Astrocyte of the hippocampus (primary cell): ENCODE results near the gene HIVEP3.
A peak's percentile ranks its signal among the peaks of the same experiment; 100 is the strongest.

ENCODE experiments used
- DNase-seq: peaks from one replicate; pipeline ENCODE4 v3.0.0; 2011; ENCODE audit warnings: low read depth, low spot score

The HIVEP3 gene

DNA sequence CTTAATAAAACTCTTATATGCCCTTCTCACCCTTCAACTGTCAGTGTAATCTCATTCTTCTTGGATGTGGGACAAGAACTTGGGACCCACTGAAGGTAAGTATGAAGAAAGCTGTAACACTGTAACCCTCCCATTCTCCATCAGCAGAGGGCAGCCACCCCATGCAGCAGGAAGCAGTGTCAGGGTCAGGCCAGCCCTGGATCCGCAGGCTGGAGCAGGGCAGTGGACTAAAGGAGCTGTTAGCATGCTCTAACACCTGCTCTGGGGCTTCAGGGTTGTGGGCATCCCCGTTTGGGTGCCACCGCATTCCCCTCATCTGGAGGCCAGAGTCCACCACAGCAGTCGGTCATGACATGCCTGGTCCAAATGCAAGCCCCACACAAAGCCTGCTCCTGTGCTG is 156.5 kb downstream of the HIVEP3 start:
- DNase-seq, result no peak

DNA sequence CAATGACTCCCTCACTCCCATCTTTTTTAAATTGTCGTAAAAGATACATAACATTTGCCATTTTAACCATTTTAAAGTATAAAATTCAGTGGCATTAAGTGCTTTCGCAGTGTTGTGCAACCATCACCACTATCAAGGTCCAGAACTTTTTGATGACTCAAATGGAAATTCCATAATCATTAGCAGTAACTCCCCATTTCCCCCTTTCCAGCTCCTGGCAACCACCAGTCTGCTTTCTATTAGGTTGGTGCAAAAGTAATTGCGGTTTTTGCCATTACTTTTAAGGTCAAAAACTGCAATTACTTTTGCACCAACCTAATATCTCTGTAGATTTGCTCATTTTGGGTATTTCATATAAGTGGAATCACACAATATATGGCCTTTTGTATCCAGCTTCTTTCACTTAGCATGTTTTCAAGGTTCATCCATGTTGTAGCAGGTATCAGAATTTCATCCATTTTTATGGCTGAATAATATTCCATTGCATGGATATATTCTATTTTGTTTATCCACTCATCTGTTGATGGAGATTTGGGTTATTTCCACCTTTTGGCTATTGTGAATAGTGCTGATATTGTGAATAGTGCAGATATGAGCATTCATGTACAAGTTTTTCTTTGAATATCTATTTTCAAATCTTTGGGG is 159.7 kb downstream of the HIVEP3 start:
- DNase-seq, result peak; percentile 56

DNA sequence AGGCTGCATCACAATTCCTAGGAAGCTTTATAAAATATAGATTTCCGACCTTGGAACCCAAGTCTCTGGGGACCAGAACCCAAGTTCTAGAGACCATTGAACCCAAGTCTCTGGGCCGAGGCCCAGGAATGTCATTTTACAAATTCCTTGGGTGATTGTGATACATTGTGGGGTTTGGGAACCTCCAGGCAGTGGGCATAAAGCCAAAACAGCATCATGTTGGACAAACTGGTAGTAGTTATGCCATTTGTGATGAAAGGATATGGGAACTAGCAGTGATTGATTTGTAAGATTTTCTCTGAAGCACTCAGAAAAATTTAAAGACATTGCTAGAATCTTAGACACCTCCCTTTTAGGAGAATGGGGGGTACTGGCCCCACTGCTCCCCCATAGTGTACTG is 160.2 kb downstream of the HIVEP3 start:
- DNase-seq, result peak; percentile 35

DNA sequence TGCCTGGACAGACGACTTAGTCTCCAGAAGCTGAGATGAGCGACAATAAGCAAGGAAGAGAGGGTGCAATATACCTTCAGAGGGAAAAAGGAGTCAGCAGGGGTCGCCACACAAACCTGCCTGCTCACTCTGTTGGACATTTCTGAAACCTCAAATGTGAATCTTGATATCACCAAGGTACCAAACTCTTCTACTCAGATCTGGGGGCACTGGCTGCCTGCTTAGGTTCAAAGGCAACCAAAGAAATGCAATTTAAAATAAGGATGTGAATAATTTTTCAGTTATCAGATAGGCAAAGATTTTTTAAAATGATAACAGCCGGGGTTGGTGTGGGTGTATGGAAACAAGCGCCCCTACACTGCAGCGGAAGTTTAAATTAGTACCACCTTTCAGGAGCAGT is 164.2 kb downstream of the HIVEP3 start:
- DNase-seq, result no peak

DNA sequence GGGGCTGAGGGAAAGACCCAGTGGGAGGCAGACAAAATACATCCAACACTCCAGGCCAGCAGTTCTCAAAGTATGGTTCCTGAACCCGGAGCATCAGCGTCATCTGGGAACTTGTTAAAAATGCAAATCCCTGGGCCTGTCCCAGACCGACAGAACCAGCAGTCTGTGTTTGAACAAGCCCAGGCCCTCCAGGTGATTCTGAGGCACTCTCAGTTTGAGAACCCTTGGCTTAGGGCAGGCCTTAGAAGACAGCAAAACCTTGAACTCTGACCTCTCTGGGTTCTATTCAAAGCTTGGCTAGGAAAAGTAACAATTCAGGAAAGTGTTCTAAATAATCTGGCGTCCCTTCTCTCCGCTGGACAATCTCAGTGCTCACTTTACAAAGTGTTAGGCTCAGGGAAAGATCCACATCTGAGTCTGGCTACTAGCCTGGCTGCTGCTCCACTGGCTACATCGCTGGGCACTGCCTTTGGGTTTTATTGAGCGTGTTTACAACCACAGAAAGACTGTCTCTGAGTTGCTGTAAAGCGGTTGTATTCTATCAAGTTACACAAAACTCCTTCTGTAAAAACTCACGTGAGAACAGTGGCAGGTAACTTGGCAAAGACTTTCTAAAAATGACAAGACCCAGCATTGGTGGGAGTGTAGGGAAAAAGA is 166.1 kb downstream of the HIVEP3 start:
- no peak for DNase-seq

DNA sequence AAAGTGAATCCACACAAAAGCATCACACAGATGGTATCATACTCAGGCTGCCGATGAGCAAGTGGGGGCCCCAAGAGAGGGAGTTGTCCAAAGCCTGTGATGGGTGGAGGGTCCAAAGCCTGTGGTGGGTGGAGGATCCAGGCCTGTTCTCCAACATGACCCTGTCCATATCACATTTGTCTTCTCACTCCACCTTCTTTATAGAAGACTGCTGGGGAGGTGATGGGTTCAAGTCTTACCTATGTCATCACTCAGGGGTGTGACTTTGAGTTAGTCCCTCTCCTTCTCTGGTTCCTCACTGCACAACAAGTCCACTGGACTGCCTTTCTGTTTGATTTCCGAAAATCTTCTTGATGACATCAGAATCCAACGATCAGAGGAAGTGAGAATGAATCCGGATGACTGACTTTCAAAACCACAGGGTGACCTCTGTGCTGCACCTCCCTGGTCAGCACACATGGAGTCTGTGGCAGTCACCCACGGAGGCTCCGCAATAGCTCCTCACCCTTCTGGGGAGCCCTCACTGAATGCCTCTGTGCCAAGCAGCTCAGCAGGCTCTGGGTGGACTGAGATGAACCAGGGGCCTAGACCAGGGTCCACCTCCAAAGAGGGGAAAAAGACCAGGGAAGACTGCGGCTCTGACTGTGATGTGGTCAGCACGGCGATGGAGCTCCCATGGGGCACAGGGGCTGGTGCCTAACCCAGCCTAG is 166.8 kb downstream of the HIVEP3 start:
- peak; percentile 49 for DNase-seq

DNA sequence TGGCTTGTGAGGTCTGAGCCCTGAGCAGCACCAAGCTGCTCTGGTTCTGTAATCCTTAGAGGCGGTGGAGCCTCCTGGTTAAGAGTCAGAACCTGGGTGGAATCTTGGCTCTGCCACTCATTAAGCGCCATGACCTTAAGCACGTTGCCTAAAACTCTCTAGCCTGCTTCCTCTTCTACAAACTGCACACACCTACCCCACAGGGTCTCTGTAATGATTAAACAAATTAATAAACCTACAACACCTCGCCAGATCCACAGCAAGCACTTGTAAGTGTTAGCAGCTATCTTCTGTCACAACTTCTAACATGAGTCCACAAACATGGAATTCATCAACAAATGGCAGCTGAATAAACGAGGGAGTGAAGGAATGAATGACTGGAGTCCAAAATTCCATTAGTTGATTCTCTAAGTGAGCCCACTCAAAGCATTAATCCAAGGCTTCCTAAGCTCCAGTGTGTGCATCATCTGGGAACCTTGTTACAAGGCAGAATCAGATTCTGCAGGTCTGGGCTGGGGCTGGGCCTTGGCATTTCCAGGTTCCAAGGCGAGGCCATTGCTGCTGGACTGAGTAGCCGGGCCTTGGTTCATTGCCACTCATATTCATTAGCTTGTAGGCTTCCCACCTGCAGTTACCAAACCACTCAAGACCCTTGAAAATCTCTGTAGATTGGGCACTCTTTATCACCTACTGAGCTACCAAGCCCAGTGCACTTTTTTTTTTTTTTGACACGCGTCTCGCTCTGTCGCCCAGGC is 168.6 kb downstream of the HIVEP3 start:
- DNase-seq, result no peak

DNA sequence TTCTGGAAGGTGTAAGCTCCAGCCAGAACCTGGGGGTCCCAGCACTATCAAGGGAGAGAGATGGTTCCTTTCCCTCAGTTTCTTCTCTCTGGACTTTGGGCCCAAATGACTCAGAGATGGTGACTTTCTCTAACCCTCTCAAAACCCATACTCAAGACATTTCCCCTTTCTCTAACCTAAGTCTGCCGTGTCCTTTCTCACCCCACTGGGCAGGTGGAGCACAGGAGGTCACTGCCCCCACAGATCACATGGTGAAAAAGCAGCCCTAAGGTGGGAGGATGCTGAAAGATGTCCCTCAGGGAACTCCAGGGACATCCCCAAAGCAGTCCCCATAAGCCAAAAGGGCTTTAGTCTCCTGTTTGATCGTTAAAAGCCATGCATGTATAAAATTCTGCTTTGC is 173.7 kb downstream of the HIVEP3 start:
- DNase-seq, result no peak

DNA sequence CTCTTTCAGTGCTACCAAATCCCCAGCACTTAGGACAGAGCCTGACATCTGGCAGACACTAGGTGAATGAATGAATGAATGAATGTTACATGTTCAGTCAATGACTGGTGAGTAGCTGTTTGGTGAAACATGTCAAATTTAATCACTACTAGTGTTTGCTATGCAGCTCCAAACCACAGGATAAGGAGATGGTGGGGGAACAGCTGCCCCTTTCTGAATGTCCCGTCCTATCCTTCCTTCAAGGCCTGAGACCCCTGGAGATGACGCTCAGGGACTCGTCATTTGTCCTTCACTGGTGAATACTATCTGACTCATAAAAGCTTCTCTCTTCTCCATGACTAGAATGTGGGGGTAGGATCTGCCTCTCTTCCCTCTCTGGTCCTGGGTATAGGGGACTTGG is 175.4 kb downstream of the HIVEP3 start:
- DNase-seq, result no peak

DNA sequence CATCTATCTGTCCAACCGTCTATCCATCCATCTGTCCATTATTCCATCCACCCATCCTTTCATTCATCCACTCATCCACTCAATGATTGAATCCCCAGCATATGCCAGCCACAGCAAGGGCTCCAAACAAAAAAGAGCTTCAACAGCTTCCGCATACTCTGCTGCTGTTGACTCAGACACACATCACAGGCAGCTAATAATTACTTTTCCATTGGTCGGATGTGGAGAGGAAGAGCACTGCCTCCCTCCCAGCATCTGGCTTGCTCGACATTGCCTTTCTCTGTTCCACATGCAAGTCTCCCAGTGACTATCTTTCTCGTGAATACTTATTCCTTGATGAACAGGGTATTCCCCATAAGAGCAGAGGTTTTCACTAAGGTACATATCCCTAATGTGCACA is 176.5 kb downstream of the HIVEP3 start:
- peak; percentile 67 for DNase-seq

DNA sequence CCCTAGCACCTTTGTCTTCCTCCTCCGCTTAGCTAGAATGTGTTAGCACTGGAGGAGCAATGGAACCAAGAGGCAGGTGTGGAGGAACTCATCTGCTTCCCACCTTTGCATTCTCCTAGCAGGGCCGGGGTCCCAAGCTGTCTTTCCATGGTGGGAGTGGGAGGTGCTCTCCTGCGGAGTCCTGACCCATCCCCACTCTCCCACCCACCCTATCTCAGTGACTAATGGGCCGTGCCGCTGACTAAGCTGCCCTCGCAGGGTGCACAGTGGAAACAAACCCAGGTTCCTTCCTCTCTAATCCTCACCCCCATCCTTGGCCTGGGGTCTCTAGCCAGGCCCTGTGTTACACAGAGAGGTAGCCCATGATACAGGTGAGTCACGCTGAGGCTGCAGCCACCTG is 177.5 kb downstream of the HIVEP3 start:
- DNase-seq, result no peak

DNA sequence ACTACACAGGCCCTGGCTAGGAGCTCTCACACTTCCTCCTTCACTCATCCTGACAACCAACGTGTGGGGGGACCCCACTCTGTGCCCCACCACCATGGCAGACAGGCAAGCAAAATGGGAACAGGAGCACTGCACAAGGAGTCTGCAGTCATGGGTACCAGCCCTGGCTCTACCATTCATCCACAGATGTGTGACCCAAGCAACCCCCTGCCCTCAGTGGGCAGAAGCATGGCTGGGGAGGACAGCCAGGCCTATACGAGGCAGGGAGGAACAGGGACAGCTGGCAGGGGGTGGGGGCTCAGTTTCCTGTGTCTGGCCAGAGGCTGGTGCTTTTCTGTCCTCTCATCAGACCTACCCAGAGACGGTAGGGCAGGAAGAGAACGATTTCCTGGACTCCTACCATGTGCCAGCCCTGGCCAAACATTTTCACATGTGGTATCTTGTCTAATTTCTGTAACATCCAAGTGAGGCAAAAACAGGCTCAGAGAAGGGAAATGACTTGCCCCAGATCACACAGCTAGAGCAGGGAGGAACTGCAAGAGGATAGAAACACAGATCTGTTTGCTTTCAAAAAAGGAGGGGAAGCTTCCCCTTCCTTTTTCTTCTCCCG is 178.0 kb downstream of the HIVEP3 start:
- DNase-seq, result no peak

DNA sequence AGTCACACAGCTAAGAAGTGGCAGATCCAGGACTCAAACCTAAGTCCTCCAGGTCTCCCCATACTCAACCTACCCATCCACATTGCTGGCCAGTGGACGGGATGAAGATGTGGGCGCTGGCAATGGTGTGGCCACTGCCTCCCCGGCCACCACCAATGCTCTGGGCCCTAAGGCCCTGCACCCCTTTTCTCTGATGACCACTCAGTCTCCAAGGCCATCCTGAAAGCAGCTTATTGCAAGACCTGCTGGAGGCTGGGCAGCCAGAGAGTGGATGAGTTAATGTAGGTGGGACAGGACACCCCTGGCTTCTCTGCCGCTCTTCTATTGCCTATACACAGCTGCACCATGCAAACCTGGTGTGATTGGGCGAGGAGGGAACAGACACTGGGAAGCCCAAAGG is 178.7 kb downstream of the HIVEP3 start:
- DNase-seq, result no peak

DNA sequence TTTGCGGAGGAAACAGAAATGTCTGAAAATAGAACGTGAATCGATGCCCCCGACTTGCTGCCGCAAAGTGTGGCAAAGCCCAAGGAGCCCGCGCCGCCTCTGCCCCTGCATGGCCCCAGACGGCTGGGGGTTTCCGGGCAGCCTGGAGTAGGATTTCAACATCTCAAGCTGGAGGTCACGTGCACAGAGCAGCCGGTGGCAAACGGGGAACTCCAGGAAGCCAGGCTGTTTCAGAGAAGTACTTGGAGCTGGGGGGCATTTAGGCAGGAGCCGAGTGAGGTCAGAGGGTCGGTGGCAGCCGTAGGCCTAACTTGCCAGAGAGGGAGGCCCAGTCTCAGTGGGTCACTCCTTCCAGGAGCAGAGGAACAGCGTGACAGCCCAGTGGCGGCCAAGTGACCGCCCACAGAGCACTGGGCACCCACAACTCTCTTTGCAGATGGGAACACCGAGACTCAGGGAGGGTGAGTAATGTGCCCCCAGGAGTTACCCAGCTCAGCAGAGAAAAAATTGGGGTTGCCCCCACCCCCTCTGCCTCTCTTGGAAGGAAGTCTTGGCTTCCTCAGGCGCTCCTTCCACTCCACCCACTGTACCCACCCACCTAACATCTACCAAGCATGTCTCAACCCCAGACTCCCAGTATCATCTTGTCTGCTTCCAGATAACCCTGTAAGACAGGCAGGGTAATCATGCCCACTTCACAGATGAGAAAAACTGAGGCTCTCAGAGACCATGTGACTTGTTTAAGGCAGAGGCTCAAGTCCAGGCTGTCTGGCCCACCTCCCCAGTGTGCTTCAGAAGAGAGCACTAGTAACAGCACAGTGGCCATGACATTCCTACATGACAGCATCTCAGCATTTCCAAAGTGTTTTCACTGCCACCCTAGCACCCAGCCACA is 179.4 kb downstream of the HIVEP3 start:
- DNase-seq, result no peak

DNA sequence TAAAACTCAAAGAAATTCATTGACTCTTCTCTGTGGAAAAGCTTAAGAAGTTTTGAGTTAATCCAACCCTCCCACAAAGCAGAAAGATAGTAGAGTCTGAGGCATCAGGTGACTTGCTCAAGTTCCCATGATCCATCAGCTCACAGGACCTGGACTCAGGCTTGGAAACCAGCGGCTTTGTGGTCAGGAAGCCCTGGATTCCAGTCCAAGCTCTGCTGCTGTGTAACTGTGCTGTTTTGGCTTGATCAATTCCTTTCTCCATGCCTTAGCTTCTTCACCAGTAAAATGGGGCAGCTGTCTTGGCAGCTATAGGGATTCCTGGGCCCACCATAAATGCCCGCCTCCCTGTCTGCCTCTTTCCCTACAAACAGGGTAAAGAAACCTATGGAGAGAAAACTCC is 180.2 kb downstream of the HIVEP3 start:
- DNase-seq, result peak; percentile 45

DNA sequence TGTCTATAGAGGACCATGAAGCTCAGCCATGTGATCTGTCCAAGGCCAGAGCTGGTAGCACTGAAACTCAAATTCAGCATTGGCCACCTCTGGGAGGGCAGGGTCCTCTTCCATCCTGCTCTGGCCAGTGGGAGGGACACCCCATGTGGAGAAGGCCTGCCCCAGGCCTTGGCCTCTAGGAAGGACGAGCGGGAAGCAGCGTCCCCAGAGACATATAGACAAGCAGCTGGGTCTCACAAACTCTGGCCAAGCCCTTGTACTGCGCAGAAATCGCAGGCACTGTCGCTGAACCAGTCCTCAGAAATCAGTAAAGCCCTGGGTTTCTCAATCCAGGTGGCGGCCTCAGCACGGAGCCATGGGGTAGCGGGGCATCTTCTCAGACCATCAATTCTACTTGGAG is 180.7 kb downstream of the HIVEP3 start:
- DNase-seq, result no peak

DNA sequence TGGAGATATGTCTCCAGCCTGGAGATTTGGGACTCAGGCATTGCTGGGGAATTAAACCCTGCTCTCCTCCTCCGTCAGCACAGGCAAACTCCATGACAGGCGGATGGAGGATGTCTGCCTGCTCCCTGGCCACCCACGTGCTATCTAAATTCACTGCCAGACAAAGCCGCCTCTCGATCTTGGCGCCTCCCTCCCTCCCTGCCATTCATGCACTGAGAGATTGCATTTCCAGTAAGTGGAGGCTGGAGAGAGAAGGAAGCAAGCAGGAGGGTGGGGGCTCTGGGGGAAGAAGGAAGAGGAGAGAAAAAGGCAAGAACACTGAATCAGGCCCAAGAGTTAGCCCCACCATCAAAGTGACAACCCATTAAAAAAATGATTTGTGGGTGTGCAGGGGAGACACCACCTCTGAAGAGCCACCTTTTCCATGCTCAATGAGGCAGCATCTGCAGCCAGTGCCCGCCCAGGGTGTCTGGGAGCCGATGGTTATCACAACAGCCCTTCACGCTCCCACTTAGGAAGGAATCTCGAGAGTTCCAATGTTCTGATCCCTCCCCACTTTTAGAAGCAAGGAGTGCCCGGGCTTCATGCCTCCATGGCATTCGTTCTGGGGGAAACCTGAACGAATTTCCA is 183.0 kb downstream of the HIVEP3 start:
- DNase-seq, result peak; percentile 26

DNA sequence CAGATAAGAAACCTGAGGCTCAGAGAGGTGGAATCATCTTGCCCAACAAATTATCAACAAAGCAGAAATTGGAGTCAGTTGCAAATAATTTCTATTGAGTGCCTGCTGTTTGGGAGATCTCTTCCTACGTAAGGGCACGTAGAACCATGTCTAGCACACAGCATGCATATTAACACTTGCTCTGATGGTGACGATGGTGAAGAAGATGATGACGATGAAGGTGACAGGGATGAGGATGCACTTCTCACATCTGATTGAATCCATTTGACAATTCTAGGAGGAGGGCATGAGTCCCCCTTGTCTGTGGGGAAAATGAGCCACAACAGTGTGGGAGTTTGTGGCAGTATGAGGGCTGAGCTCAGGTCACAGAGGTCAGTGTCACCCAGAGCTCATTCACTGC is 183.6 kb downstream of the HIVEP3 start:
- no peak for DNase-seq

DNA sequence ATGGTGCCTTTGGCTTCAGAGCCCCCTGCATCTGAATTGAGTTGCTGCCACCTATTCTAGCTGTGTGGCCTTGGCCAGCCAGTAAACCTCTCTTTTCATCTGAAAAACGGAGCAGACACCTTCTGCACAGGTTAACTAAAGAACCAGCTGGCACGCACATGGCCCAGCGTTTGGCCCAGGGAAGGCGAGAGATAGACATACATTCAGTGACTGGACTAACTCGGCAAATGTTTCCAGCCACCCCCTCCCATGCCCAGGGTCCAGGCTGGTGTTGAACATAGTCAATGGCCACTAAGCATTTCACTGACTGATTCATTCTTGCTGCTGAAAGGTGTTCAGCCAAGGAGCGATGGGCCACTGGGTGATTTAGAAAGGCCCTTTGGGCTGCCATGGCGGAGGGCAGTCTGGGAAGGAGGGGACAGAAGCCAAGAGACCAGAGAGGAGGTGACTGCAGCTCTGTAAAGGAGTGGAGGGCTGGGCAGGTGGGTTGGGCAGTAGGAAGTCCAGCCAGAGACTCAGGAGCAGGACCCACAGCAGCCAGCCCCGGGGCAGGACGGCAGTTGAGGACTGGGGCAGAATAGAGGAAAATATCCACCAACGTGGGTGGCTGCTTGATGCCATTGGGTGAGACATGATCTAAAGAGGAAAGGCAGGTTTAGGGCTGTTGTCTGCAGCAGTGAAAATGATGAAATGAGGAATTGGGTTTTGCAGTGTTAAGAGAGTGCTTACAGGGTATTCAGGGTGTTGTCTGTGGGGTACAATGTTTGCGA is 184.3 kb downstream of the HIVEP3 start:
- DNase-seq, result no peak

DNA sequence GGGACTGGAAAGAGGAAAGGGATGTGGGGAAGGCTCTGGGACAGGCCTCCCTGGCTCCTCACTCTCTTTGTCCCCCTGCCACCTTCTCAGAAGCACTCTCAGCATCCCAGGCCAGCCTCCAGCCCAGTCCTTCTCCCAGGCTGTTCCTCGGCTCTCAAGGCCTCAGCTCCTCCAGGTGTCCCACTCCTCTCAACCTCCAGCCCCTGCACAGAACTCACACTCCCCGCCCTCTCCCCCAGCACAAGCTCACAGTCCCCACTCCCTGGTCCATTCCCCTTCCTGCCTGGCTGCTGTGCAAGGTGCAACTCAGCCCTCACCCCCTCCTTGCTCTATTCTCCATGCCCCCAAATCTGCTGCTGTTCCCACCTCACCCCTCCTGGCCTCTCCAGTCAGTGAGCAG is 185.0 kb downstream of the HIVEP3 start:
- no peak for DNase-seq
